ENCODE results near the gene SH3RF3. TPM values are rescaled to one million over a fixed set of nuclear protein-coding genes. Genes with fewer than 3 reads are reported as not detected.

The SH3RF3 gene
- total RNA-seq, 4 donors from 2014 or later, result 2.4 to 5.5 (median 2.9) TPM

- DNase-seq, result no peak
- WGBS, 2 donors, result 86 to 91% methylated on average over 4 of the region's 4 CpGs
- Histone ChIP-seq H3K27me3 (peaks cover 0 to 28% (median 0%) of the 10 kb centered on the region in 4 donors), H3K4me1 (peaks cover 15 to 67% (median 16%) of the 10 kb centered on the region in 3 donors), H3K27ac (no peak overlapping the region), H3K4me3 (no peak overlapping the region), H3K9me3 (no peaks in the 10 kb centered on the region), H3K36me3 (no peaks in the 10 kb centered on the region)
- TF ChIP-seq CTCF (IDR thresholded peaks at IDR 0.05) (no peak), POLR2A (IDR thresholded peaks at IDR 0.05) (no peak)
- intact Hi-C loops (cut with DNase I), result no loop called here
Observed at GRCh38 chr2:109131777-109132176, 2.8 kb downstream of the SH3RF3 start.

GRCh38 chr2:109132626-109133025 lies 3.6 kb downstream of the SH3RF3 start:
- no peak for TF ChIP-seq POLR2A (IDR thresholded peaks at IDR 0.05)
- TF ChIP-seq CTCF (IDR thresholded peaks at IDR 0.05), result no peak
- Histone ChIP-seq H3K27me3 (peaks cover 0 to 26% (median 0%) of the 10 kb centered on the region in 4 donors), H3K4me1 (peaks cover 13 to 63% (median 16%) of the 10 kb centered on the region in 3 donors), H3K36me3 (no peaks in the 10 kb centered on the region), H3K9me3 (no peaks in the 10 kb centered on the region), H3K27ac (no peak overlapping the region), H3K4me3 (no peak overlapping the region)
- no peak for DNase-seq
- intact Hi-C loops (cut with DNase I), result no loop called here

- Histone ChIP-seq H3K27me3 (peaks cover 0 to 20% (median 0%) of the 10 kb centered on the region in 4 donors), H3K36me3 (no peaks in the 10 kb centered on the region), H3K27ac (no peak overlapping the region), H3K4me1 (peaks cover 12 to 52% (median 16%) of the 10 kb centered on the region in 3 donors), H3K9me3 (no peaks in the 10 kb centered on the region), H3K4me3 (no peak overlapping the region)
- no peak for TF ChIP-seq CTCF (IDR thresholded peaks at IDR 0.05)
- TF ChIP-seq POLR2A (IDR thresholded peaks at IDR 0.05), result no peak
- DNase-seq, result no peak
- 86 to 89% methylated on average over 2 of the region's 3 CpGs for WGBS, 2 donors
- intact Hi-C loops (cut with DNase I), result no loop called here
Observed at GRCh38 chr2:109133746-109134145, 4.7 kb downstream of the SH3RF3 start.

GRCh38 chr2:109134741-109135358 lies 5.8 kb downstream of the SH3RF3 start:
- Histone ChIP-seq H3K27me3 (peaks cover 0 to 9% (median 0%) of the 10 kb centered on the region in 4 donors), H3K9me3 (no peaks in the 10 kb centered on the region), H3K4me1 (peaks cover 6 to 41% (median 12%) of the 10 kb centered on the region in 3 donors), H3K4me3 (no peak overlapping the region), H3K36me3 (no peaks in the 10 kb centered on the region), H3K27ac (peak overlapping the region in 1 of 4 donors; percentile 53)
- intact Hi-C loops (cut with DNase I), result no loop called here
- WGBS, 2 donors, result 89% methylated on average over 8 of the region's 8 CpGs; no CpG with 5 or more reads in 1 of the 2 donors
- TF ChIP-seq CTCF (IDR thresholded peaks at IDR 0.05) (no peak), POLR2A (IDR thresholded peaks at IDR 0.05) (no peak)
- DNase-seq, result no peak

- H3K4me3 ChIP-seq, result peak overlapping the region in 1 of 4 donors; percentile 23
- no peak for DNase-seq
- H3K36me3 ChIP-seq, result no peaks in the 10 kb centered on the region
- TF ChIP-seq CTCF (IDR thresholded peaks at IDR 0.05) (no peak), POLR2A (IDR thresholded peaks at IDR 0.05) (no peak)
- H3K27ac ChIP-seq, result peak overlapping the region in 2 of 4 donors; percentile 8 to 53
- intact Hi-C loops (cut with DNase I), result no loop called here
- H3K27me3 ChIP-seq, result peaks cover 0 to 1% (median 0%) of the 10 kb centered on the region in 4 donors
- WGBS, 2 donors, result 47 to 55% methylated on average over 17 of the region's 17 CpGs
- peaks cover 0 to 33% (median 6%) of the 10 kb centered on the region in 3 donors for H3K4me1 ChIP-seq
- H3K9me3 ChIP-seq, result no peaks in the 10 kb centered on the region
Observed at GRCh38 chr2:109135359-109136197, 6.6 kb downstream of the SH3RF3 start.
